GM13977 (cell line): Measurements from ENCODE around the gene ZNF276.

Experiments used
- DNase-seq: peaks from one replicate; pipeline ENCODE4 v3.0.0; 2012; ENCODE audit warnings: low spot score
- in situ Hi-C: fragments of 300-500 bp; cut with MboI; formaldehyde crosslinking; loops from one replicate; pipeline ENCODE4 v1.12.0; 2022; ENCODE audit warnings: low sequenced_read_pairs, low pct_unique_long_range_greater_than_20kb, mixed read lengths, inconsistent platforms; ENCODE audit not compliant: unreplicated experiment
- TF ChIP-seq, protein P1 (sequence below): IDR thresholded peaks from 2 replicates; pipeline ENCODE4 v1.5.1; 2012; ENCODE audit warnings: mild to moderate bottlenecking, control low read depth; ENCODE audit not compliant: insufficient read depth; ENCODE audit errors: extremely low read depth, missing control alignments

Gene ZNF276

DNA sequence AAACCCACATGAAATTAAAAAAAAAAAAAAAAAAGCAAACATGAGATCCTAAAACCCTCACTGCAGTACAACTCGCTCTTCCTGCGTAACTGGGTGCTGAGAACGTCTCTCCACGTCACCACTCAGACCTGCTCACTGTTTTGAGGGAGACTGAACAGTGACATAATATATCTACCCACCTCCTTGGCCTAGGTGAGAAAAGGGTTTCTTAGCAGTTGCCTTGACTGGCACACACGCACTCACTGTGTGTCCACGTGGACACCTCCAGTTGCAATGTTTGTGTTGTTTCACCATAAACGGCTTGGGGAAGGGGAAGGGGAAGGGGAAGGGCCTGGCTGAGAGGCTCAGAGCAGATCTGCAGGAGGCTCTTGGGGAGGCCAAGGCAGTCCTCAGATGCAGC lies 63.1 kb downstream of the ZNF276 start:
- TF ChIP-seq, protein P1, sequence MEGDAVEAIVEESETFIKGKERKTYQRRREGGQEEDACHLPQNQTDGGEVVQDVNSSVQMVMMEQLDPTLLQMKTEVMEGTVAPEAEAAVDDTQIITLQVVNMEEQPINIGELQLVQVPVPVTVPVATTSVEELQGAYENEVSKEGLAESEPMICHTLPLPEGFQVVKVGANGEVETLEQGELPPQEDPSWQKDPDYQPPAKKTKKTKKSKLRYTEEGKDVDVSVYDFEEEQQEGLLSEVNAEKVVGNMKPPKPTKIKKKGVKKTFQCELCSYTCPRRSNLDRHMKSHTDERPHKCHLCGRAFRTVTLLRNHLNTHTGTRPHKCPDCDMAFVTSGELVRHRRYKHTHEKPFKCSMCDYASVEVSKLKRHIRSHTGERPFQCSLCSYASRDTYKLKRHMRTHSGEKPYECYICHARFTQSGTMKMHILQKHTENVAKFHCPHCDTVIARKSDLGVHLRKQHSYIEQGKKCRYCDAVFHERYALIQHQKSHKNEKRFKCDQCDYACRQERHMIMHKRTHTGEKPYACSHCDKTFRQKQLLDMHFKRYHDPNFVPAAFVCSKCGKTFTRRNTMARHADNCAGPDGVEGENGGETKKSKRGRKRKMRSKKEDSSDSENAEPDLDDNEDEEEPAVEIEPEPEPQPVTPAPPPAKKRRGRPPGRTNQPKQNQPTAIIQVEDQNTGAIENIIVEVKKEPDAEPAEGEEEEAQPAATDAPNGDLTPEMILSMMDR, result no peak
- in situ Hi-C loops, result no loop called here
- DNase-seq, result no peak

DNA sequence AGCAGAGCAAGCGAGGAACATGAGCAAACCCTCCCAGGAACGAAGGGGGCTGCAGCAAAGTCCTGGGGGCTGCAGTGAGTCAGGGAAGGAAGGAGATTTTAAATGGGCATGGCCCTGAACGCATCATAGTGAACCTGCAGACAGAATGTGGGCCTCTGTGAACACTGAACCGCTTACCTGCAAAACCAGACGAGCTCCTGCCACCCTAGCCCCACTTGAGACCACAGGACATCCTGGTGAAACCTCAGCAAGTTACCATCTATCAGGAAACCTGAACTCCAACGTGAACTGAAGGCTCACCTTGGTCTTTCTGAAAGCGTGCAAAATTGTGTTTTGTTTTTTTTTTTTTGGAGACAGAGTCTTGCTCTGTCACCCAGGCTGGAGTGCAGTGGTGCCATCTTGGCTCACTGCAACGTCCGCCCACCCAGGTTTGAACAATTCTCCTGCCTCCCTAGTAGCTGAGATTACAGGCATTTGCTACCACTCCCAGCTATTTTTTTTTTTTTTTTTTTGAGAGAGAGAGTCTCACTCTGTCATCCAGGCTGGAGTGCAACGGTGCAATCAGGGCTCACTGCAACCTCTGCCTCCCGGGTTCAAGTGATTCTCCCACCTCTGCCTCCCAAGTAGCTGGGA lies 64.3 kb downstream of the ZNF276 start:
- no peak for DNase-seq
- TF ChIP-seq, protein P1, result no peak
- in situ Hi-C loops, result no loop called here

DNA sequence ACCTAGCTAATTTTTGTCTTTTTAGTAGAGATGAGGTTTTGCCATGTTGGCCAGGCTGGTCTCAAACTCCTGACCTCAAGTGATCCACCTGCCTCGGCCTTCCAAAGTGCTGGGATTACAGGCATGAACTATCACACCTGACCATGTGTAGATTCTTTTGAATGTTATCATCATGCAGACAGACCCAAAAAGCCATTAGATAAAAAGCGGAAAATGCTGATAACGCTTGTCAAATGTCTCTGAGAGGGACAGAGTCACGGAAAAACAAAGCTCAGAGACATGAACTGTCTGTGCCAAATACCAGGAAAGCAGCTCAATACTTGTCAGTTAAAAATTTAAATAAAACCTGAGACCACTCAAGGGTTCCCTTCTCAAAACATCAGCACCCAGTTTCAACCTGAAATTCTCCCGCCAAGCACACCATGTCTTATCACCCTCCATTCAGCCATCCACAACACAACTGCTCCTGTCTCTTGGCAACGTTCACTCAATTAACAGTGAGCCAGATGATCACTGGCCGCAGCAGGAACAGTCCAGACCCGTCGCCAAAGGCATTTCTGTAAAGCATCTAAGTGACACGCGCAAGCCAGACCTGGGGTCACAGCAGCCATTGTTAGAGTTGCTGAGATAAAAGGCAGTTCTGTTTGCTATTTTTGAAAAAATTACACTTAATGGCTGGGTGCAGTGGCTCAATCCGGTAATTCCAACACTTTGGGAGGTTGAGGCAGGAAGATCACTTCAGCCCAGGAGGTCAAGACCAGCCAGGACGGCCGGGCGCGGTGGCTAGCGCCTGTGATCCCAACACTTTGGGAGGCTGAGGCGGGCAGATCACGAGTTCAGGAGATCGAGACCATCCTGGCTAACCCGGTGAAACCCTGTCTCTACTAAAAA lies 65.4 kb downstream of the ZNF276 start:
- TF ChIP-seq, protein P1, result no peak
- in situ Hi-C loops, result no loop called here
- DNase-seq, result no peak

DNA sequence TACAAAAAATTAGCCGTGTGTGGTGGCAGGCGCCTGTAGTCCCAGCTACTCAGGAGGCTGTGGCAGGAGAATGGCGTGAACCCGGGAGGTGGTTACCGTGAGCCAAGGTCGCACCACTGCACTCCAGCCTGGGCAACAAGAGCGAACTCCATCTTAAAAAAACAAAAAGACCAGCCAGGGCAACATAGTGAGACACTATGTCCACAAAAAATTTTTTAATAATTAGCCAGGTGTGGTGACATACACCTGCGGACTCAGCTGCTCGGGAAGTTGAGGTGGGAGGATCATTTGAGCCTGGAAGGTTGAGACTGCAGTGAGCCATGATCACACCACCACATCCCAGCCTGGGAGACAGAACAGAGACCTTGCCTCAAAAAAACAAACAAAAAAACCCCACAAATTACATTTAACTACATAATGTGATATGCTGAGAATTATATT lies 66.0 kb downstream of the ZNF276 start:
- no peak for DNase-seq
- TF ChIP-seq, protein P1, result no peak
- in situ Hi-C loops, result no loop called here
